Activated CD4-positive, alpha-beta T cell treated with anti-CD3 and anti-CD28 coated beads for 4 hours (primary cell): ENCODE data around the gene DPH3.
"Not testable (repeated sequence)": the region's sequence is repeated elsewhere in the genome, so short reads cannot be mapped to it uniquely, and the experiment has no call there.

Experiments
- DNase-seq, 2 donors: peaks; one replicate each; pipeline ENCODE4 v3.0.0-alpha.2; 2020

The DPH3 gene

GRCh38 chr3:16264708-16265454 lies at the start of gene DPH3, which contains the start of gene OXNAD1:
DPH3 (minus strand) TSS chr3:16264943; CDS start chr3:16264876, 67 bp downstream.
OXNAD1 (plus strand) TSS chr3:16265212; CDS start chr3:16270953, 5,741 bp downstream.
- DNase-seq = peak; percentile 99

GRCh38 chr3:16313886-16314645 lies 49.3 kb upstream of the DPH3 start:
- no peak for DNase-seq

GRCh38 chr3:16311960-16312451 lies 47.3 kb upstream of the DPH3 start:
- DNase-seq = peak in 1 of 2 donors; percentile 31

- not testable (repeated sequence) for DNase-seq
Observed at GRCh38 chr3:16310486-16310885, 45.7 kb upstream of the DPH3 start.

GRCh38 chr3:16309558-16309957 lies 44.8 kb upstream of the DPH3 start:
- DNase-seq = peak; percentile 62

GRCh38 chr3:16308727-16309126 lies 44.0 kb upstream of the DPH3 start:
- no peak for DNase-seq

- DNase-seq = no peak
Observed at GRCh38 chr3:16307832-16308531, 43.2 kb upstream of the DPH3 start.

- peak; percentile 62 to 64 for DNase-seq
Observed at GRCh38 chr3:16305111-16305541, 40.4 kb upstream of the DPH3 start.

GRCh38 chr3:16304061-16305010 lies 39.6 kb upstream of the DPH3 start:
- DNase-seq = no peak

- DNase-seq = no peak
Observed at GRCh38 chr3:16303037-16303575, 38.4 kb upstream of the DPH3 start.

- no peak for DNase-seq
Observed at GRCh38 chr3:16302082-16302631, 37.4 kb upstream of the DPH3 start.

- no peak for DNase-seq
Observed at GRCh38 chr3:16301507-16301906, 36.8 kb upstream of the DPH3 start.

- peak; percentile 45 to 48 for DNase-seq
Observed at GRCh38 chr3:16300881-16301359, 36.2 kb upstream of the DPH3 start.

- DNase-seq = no peak
Observed at GRCh38 chr3:16300307-16300706, 35.6 kb upstream of the DPH3 start.

GRCh38 chr3:16299746-16300145 lies 35.0 kb upstream of the DPH3 start:
- no peak for DNase-seq

GRCh38 chr3:16298891-16299290 lies 34.1 kb upstream of the DPH3 start:
- DNase-seq = no peak

GRCh38 chr3:16297997-16298885 lies 33.5 kb upstream of the DPH3 start:
- DNase-seq = no peak

- no peak for DNase-seq
Observed at GRCh38 chr3:16295298-16295890, 30.7 kb upstream of the DPH3 start.

- DNase-seq = peak in 1 of 2 donors; percentile 42
Observed at GRCh38 chr3:16294844-16295243, 30.1 kb upstream of the DPH3 start.

- no peak for DNase-seq
Observed at GRCh38 chr3:16290827-16291196, 26.1 kb upstream of the DPH3 start.
